ENCODE data around the gene DLEU7.

The DLEU7 gene

DNA sequence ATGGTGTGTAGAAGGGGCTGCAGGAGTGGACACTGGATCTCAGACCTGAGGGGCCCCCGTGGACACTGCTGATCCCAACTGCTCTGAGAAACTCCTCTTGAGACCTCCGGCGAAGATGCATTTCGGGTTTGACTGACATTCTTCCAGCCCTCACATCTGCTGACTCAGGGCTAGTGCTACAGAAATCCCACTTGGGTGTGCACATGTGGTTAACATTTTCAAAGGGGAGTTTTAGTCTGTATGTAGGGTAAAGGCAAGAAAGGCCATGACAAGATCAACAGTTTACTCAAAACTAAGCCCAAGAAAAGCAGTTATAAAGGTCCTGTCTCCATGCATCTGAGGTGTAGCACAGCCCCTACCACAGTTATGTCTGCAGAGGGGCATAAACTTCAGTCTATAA is 31.2 kb downstream of the DLEU7 start:
- Histone ChIP-seq H4K20me1 (ENCODE audit: insufficient read depth, low read length) (no peaks in the 10 kb centered on the region), H3K36me3 (replicated peaks; ENCODE audit: low read depth, low read length) (no peaks in the 10 kb centered on the region), H3K79me2 (ENCODE audit: low read length) (no peaks in the 10 kb centered on the region), H3K9me3 (ENCODE audit: insufficient read depth, low read length) (no peaks in the 10 kb centered on the region), H3K4me1 (ENCODE audit: low read length) (peaks cover 17% of the 10 kb centered on the region), H2AFZ (ENCODE audit: low read depth, low read length) (no peak overlapping the region), H3K4me2 (ENCODE audit: low read length) (no peak overlapping the region), H3K9ac (ENCODE audit: low read length) (no peak overlapping the region), H3K4me3 (ENCODE audit: low read length) (no peak overlapping the region), H3K27ac (ENCODE audit: low read length) (no peak overlapping the region), H3K27me3 (ENCODE audit: low read depth, low read length) (0 out of 2 replicates have a peak, but pooled peaks cover 6% of the 10 kb centered on the region)
- no peak for TF ChIP-seq EZH2phosphoT487 (IDR thresholded peaks at IDR 0.05; ENCODE audit: low read depth)
- no peak for TF ChIP-seq CTCF (IDR thresholded peaks at IDR 0.05; ENCODE audit: low read depth, low read length)

DNA sequence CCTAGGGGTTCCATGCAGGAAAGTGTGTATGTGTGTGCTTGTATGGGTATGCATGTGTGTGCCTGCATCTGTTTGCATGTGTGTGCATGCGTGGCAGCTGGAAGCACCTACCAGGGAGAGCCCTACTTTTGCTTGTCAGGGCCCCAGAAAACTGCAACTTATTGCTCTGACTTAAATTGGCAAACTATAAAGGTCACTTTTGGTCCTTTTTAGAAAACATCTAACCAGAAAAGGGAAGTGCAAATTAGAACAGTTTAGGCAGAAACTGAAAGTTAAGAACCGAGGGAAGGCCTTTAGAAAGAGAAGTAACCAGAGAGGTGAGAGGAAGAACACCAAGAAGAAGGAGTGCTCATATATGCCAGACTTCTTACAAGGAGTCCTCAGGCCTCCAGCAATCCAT is 32.5 kb downstream of the DLEU7 start:
- no peak for TF ChIP-seq CTCF (IDR thresholded peaks at IDR 0.05; ENCODE audit: low read depth, low read length)
- no peak for TF ChIP-seq EZH2phosphoT487 (IDR thresholded peaks at IDR 0.05; ENCODE audit: low read depth)
- Histone ChIP-seq H3K9me3 (ENCODE audit: insufficient read depth, low read length) (no peaks in the 10 kb centered on the region), H3K27ac (ENCODE audit: low read length) (peak overlapping the region; percentile 57), H3K36me3 (replicated peaks; ENCODE audit: low read depth, low read length) (no peaks in the 10 kb centered on the region), H3K79me2 (ENCODE audit: low read length) (no peaks in the 10 kb centered on the region), H3K9ac (ENCODE audit: low read length) (peak overlapping the region; percentile 34; the same call in 1 of the 2 replicates), H3K27me3 (ENCODE audit: low read depth, low read length) (0 out of 2 replicates have a peak, but pooled peaks cover 6% of the 10 kb centered on the region), H4K20me1 (ENCODE audit: insufficient read depth, low read length) (no peaks in the 10 kb centered on the region), H3K4me3 (ENCODE audit: low read length) (peak overlapping the region; percentile 64), H3K4me1 (ENCODE audit: low read length) (peaks cover 17% of the 10 kb centered on the region), H2AFZ (ENCODE audit: low read depth, low read length) (peak overlapping the region; percentile 8; the same call in 1 of the 2 replicates), H3K4me2 (ENCODE audit: low read length) (peak overlapping the region; percentile 92)

DNA sequence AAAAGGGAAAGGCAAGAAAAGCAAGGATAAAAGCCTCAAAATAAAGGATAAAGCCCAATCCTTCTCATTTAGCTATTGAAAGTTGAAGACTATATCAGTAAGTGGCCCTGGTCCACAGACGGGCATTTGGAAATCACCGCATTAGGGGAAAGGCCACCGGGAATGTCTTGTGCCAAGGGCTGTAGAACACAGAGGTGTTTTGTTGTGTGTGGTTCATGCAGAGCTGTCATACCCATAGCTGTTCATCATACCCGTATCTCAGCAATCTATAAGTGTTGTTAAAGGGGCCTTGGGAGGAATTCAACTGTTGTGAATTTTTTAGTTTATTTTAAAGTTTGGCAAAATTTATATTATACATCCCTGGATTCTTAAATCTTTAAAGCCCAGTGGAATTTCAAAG is 33.0 kb downstream of the DLEU7 start:
- TF ChIP-seq EZH2phosphoT487 (IDR thresholded peaks at IDR 0.05; ENCODE audit: low read depth) (no peak), CTCF (IDR thresholded peaks at IDR 0.05; ENCODE audit: low read depth, low read length) (no peak)
- Histone ChIP-seq H3K9me3 (ENCODE audit: insufficient read depth, low read length) (no peaks in the 10 kb centered on the region), H3K9ac (ENCODE audit: low read length) (peak overlapping the region; percentile 34; the same call in 1 of the 2 replicates), H3K79me2 (ENCODE audit: low read length) (no peaks in the 10 kb centered on the region), H3K27me3 (ENCODE audit: low read depth, low read length) (0 out of 2 replicates have a peak, but pooled peaks cover 6% of the 10 kb centered on the region), H4K20me1 (ENCODE audit: insufficient read depth, low read length) (no peaks in the 10 kb centered on the region), H3K4me1 (ENCODE audit: low read length) (peaks cover 17% of the 10 kb centered on the region), H3K4me2 (ENCODE audit: low read length) (peak overlapping the region; percentile 92), H3K36me3 (replicated peaks; ENCODE audit: low read depth, low read length) (no peaks in the 10 kb centered on the region), H3K4me3 (ENCODE audit: low read length) (peak overlapping the region; percentile 64), H2AFZ (ENCODE audit: low read depth, low read length) (peak overlapping the region; percentile 8; the same call in 1 of the 2 replicates), H3K27ac (ENCODE audit: low read length) (peak overlapping the region; percentile 57)

DNA sequence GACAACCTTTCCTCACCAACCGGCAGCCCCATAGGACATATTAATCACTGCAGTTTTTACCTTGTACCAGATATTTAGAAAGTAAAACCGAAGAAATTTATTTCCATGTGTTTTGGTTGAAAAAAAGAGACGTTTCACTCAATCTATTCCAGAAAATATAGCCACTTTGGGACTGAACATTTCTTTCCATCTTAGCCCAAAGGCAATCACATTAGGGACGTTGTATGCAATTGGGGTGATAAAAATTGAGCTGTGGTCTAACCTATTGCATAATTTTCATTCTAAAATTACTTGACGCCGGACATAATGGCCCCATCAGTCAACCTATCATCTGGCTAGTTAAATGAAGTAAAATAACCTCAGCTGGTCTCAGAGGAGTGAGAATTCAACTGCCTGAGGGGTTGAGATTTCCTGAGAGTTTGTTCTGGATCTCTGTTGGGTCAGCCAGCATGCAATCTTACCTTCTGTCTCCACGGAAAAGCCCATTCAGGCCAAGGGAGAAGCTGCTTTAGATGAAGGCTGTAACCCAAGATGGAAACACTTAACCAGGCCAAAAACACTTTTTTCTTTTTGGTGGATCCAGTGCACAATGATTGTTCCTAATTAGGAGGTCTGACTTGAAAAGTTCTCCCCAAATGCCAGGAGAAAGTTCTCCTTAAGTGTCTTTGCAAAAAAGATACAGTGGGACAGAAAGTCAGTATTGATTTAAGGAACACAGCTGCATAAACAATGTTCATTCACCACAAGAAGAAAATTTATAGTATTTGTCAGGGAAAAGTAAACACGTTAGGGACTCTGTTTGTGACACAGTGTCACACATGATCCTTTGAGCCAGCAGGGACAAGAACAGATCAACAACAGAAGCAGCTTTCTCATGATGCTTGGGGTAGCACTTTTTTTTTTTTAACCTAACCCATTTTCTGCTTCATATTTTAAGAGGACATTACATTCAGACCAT is 34.1 kb downstream of the DLEU7 start:
- Histone ChIP-seq H3K79me2 (ENCODE audit: low read length) (no peaks in the 10 kb centered on the region), H3K36me3 (replicated peaks; ENCODE audit: low read depth, low read length) (no peaks in the 10 kb centered on the region), H2AFZ (ENCODE audit: low read depth, low read length) (no peak overlapping the region), H3K27me3 (ENCODE audit: low read depth, low read length) (0 out of 2 replicates have a peak, but pooled peaks cover 6% of the 10 kb centered on the region), H4K20me1 (ENCODE audit: insufficient read depth, low read length) (no peaks in the 10 kb centered on the region), H3K9ac (ENCODE audit: low read length) (no peak overlapping the region), H3K4me2 (ENCODE audit: low read length) (no peak overlapping the region), H3K9me3 (ENCODE audit: insufficient read depth, low read length) (no peaks in the 10 kb centered on the region; the same call in 1 of the 2 replicates), H3K27ac (ENCODE audit: low read length) (no peak overlapping the region), H3K4me1 (ENCODE audit: low read length) (peaks cover 17% of the 10 kb centered on the region), H3K4me3 (ENCODE audit: low read length) (no peak overlapping the region)
- TF ChIP-seq EZH2phosphoT487 (IDR thresholded peaks at IDR 0.05; ENCODE audit: low read depth) (no peak), CTCF (IDR thresholded peaks at IDR 0.05; ENCODE audit: low read depth, low read length) (no peak)

Measured in OCI-LY3 (cell line).